IMR-90 (cell line): ENCODE data around the gene TCF7L2. TPM values are rescaled to one million over a fixed set of nuclear protein-coding genes. Genes with fewer than 3 reads are reported as not detected.

ENCODE experiments used
- ATAC-seq: fragments of 200-7000 bp; cut with Tn5 transposase; 2 replicates; pipeline ENCODE4 v1.9.1; 2020; ENCODE audit warnings: low read depth, mild to moderate bottlenecking, moderate library complexity
- BruUV-seq: library from RNA; stranded (reverse); fragments of 400-500 nt; replicated peaks from 2 replicates; lab custom pipeline; 2021; lab: Mats Ljungman, UMichigan
- CTCF ChIA-PET: fragments of 300-600 bp; formaldehyde crosslinking; extraction: SDS; loops from one replicate; lab custom pipeline; 2021; ENCODE audit warnings: antibody characterized with exemption; lab: Yijun Ruan, JAX
- POLR2A ChIA-PET: fragments of 300-600 bp; sonication (Branson Sonifier 250); formaldehyde crosslinking; loops from one replicate; lab custom pipeline; 2022; ENCODE audit warnings: antibody characterized with exemption; ENCODE audit not compliant: unreplicated experiment; lab: Charles Lee
- DNase-seq: peaks from one replicate; pipeline ENCODE4 v3.0.0; 2013
- H2AFZ ChIP-seq: replicated peaks from 2 replicates; pipeline ENCODE3; 2013; ENCODE audit warnings: low read length, mild to moderate bottlenecking; ENCODE audit not compliant: poor library complexity
- H2AK5ac ChIP-seq: 2 replicates; pipeline ENCODE4 v1.6.1; 2013; ENCODE audit warnings: low read depth, low read length, inconsistent platforms
- H2AK9ac ChIP-seq: replicated peaks from 2 replicates; pipeline ENCODE3; 2013; ENCODE audit warnings: mild to moderate bottlenecking, low read depth, low read length, moderate library complexity; ENCODE audit not compliant: poor library complexity
- H2BK120ac ChIP-seq: 2 replicates; pipeline ENCODE4 v1.6.1; 2013; ENCODE audit warnings: low read depth, low read length, inconsistent platforms
- H2BK15ac ChIP-seq: 3 replicates; pipeline ENCODE4 v1.6.1; 2013; ENCODE audit warnings: low read depth, low read length, inconsistent platforms
- H2BK20ac ChIP-seq: 2 replicates; pipeline ENCODE4 v1.6.1; 2013; ENCODE audit warnings: low read depth, mild to moderate bottlenecking, inconsistent platforms, low read length, moderate library complexity
- H2BK5ac ChIP-seq: 2 replicates; pipeline ENCODE4 v1.6.1; 2013; ENCODE audit warnings: mild to moderate bottlenecking, low read depth, low read length, inconsistent platforms; ENCODE audit not compliant: poor library complexity, severe bottlenecking
- H3K14ac ChIP-seq: replicated peaks from 2 replicates; pipeline ENCODE4 v1.6.1; 2013; ENCODE audit warnings: low read depth, low read length, inconsistent platforms
- H3K18ac ChIP-seq: 2 replicates; pipeline ENCODE4 v1.6.1; 2013; ENCODE audit warnings: low read depth, low read length, control low read depth
- H3K23ac ChIP-seq: 2 replicates; pipeline ENCODE4 v1.6.1; 2013; ENCODE audit warnings: low read depth, low read length, inconsistent platforms
- H3K27ac ChIP-seq: 2 replicates; pipeline ENCODE4 v1.5.1; 2013; ENCODE audit warnings: mild to moderate bottlenecking, control low read depth, low read length; ENCODE audit not compliant: insufficient read depth
- H3K27me3 ChIP-seq: 2 replicates; pipeline ENCODE4 v1.6.1; 2013; ENCODE audit warnings: low read length; ENCODE audit not compliant: control insufficient read depth, insufficient read depth
- H3K36me3 ChIP-seq: 2 replicates; pipeline ENCODE4 v1.6.1; 2013; ENCODE audit warnings: low read length, mixed read lengths; ENCODE audit not compliant: control insufficient read depth, insufficient read depth
- H3K4ac ChIP-seq: 2 replicates; pipeline ENCODE4 v1.6.1; 2013; ENCODE audit warnings: low read depth, low read length, inconsistent platforms
- H3K4me1 ChIP-seq: 2 replicates; pipeline ENCODE4 v1.6.1; 2013; ENCODE audit warnings: low read length, mixed read lengths; ENCODE audit not compliant: control insufficient read depth, insufficient read depth
- H3K4me2 ChIP-seq: 2 replicates; pipeline ENCODE4 v1.6.1; 2013; ENCODE audit warnings: low read depth, mild to moderate bottlenecking, control low read depth, low read length, moderate library complexity
- H3K4me3 ChIP-seq: 2 replicates; pipeline ENCODE4 v1.5.1; 2013; ENCODE audit warnings: low read depth, mild to moderate bottlenecking, control low read depth, low read length, moderate library complexity; ENCODE audit not compliant: insufficient read depth
- H3K56ac ChIP-seq: 2 replicates; pipeline ENCODE4 v1.6.1; 2013; ENCODE audit warnings: low read length, inconsistent platforms; ENCODE audit not compliant: insufficient read depth; ENCODE audit errors: extremely low read depth
- H3K79me1 ChIP-seq, 2 experiments: 2 replicates each; pipeline ENCODE4 v1.6.1; 2013; ENCODE audit warnings: low read length in 2 of 2, inconsistent platforms in 1 of 2, low read depth in 1 of 2
- H3K9ac ChIP-seq: 2 replicates; pipeline ENCODE4 v1.6.1; 2013; ENCODE audit warnings: low read depth, low read length, control low read depth
- H3K9me1 ChIP-seq: 2 replicates; pipeline ENCODE4 v1.6.1; 2013; ENCODE audit warnings: low read length, inconsistent platforms; ENCODE audit not compliant: insufficient read depth
- H3K9me3 ChIP-seq: 2 replicates; pipeline ENCODE4 v1.6.1; 2013; ENCODE audit warnings: low read length; ENCODE audit not compliant: control insufficient read depth, insufficient read depth
- H4K20me1 ChIP-seq: 2 replicates; pipeline ENCODE4 v1.6.1; 2013; ENCODE audit warnings: low read length, inconsistent platforms; ENCODE audit not compliant: insufficient read depth
- H4K5ac ChIP-seq: 2 replicates; pipeline ENCODE4 v1.6.1; 2013; ENCODE audit warnings: mild to moderate bottlenecking, low read depth, low read length, control low read depth
- H4K8ac ChIP-seq, 2 experiments: 2 replicates each; pipeline ENCODE4 v1.6.1; 2013; ENCODE audit warnings: low read depth in 2 of 2, low read length in 2 of 2, control low read depth in 1 of 2, inconsistent platforms in 1 of 2
- H4K91ac ChIP-seq: 2 replicates; pipeline ENCODE4 v1.6.1; 2013; ENCODE audit warnings: low read depth, low read length, inconsistent platforms; ENCODE audit not compliant: insufficient read depth
- CEBPB ChIP-seq: IDR thresholded peaks from 2 replicates; pipeline ENCODE4 v1.6.1; 2012; ENCODE audit warnings: low read depth, low read length, improper control_type of control experiment
- ELK1 ChIP-seq: fragments of 150-350 bp; IDR thresholded peaks from 2 replicates; pipeline ENCODE4 v1.6.1; 2016; ENCODE audit warnings: low read depth, mild to moderate bottlenecking, low read length, moderate library complexity, borderline replicate concordance
- FOS ChIP-seq: fragments of 150-350 bp; IDR thresholded peaks from 2 replicates; pipeline ENCODE4 v1.6.1; 2016; ENCODE audit warnings: low read depth, low read length
- MAFK ChIP-seq: IDR thresholded peaks from 2 replicates; pipeline ENCODE4 v1.6.1; 2012; ENCODE audit warnings: low read depth, low read length, improper control_type of control experiment
- MXI1 ChIP-seq: IDR thresholded peaks from 2 replicates; pipeline ENCODE4 v1.6.1; 2012; ENCODE audit warnings: low read depth, mild to moderate bottlenecking, low read length, moderate library complexity, borderline replicate concordance
- POLR2A ChIP-seq: IDR thresholded peaks from 2 replicates; pipeline ENCODE4 v1.6.1; 2012; ENCODE audit warnings: mild to moderate bottlenecking, low read depth, low read length
- RCOR1 ChIP-seq: IDR thresholded peaks from 2 replicates; pipeline ENCODE4 v1.6.1; 2012; ENCODE audit warnings: mild to moderate bottlenecking, low read length, improper control_type of control experiment; ENCODE audit not compliant: insufficient replicate concordance
- WGBS, 2 experiments: methylation state at CpG; one replicate each; pipeline versions ENCODE4 v1.1.5 to v1.1.7; 2013; ENCODE audit warnings: missing lambda C conversion rate in 2 of 2; ENCODE audit not compliant: insufficient read length in 1 of 2; ENCODE audit errors: extremely low coverage in 2 of 2; 5-methylcytosine and 5-hydroxymethylcytosine counted together
- dilution Hi-C: fragments of 300-500 bp; cut with HindIII; formaldehyde crosslinking; loops from one replicate; pipeline ENCODE4 v1.14.3; 2018; ENCODE audit warnings: low sequenced_read_pairs; ENCODE audit not compliant: unreplicated experiment
- in situ Hi-C: fragments of 300-500 bp; cut with MboI; formaldehyde crosslinking; loops from 3 replicates; pipeline ENCODE4 v1.14.3; 2019; ENCODE audit warnings: low sequenced_read_pairs, inconsistent platforms, mixed read lengths
- intact Hi-C: fragments of 100-400 bp; cut with micrococcal nuclease; formaldehyde crosslinking; loops from 2 replicates; pipeline ENCODE4 v1.10.0; 2022
- polyA plus RNA-seq, 3 experiments: library from polyadenylated mRNA; depleted of rRNA; stranded (reverse); fragments of >200 nt; gene quantifications; 2 replicates each; pipeline ENCODE4 v1.2.3, GENCODE V29; 2012; ENCODE audit warnings: low replicate concordance in 1 of 3
- total RNA-seq: library from RNA; depleted of rRNA; stranded (reverse); fragments of >200 nt; gene quantifications from 2 replicates; pipeline ENCODE4 v1.2.3, GENCODE V29; 2012

TCF7L2 gene
- total and polyA plus RNA-seq, 2 of the 4 experiments (the other 2 are of a cell fraction), result 1.3 to 12.2 TPM

GRCh38 chr10:113017376-113017775 is 67.3 kb downstream of the TCF7L2 start:
- no peak overlapping the region for H4K91ac ChIP-seq
- H2AFZ ChIP-seq, result no peak overlapping the region
- no peak overlapping the region for H3K23ac ChIP-seq
- ChIA-PET POLR2A (no interaction called here), CTCF (no interaction called here)
- no CpG with 5 or more reads among the region's 5 CpGs for WGBS, 2 experiments
- H3K4me2 ChIP-seq, result no peak overlapping the region
- H3K9me3 ChIP-seq, result no peaks in the 10 kb centered on the region
- H3K9ac ChIP-seq, result no peak overlapping the region
- DNase-seq (no peak), ATAC-seq (no peak)
- H3K4ac ChIP-seq, result no peak overlapping the region
- H3K14ac ChIP-seq, result no peak overlapping the region
- no peak overlapping the region for H2AK9ac ChIP-seq
- in situ Hi-C loops (no loop called here), dilution Hi-C loops (no loop called here), intact Hi-C loops (no loop called here)
- BruUV-seq, result no TSS peak
- H3K36me3 ChIP-seq, result peaks cover 1% of the 10 kb centered on the region; the same call in 1 of the 2 replicates
- H4K20me1 ChIP-seq, result peaks cover 76% of the 10 kb centered on the region
- H3K27ac ChIP-seq, result no peak overlapping the region
- H2AK5ac ChIP-seq, result no peak overlapping the region
- H2BK120ac ChIP-seq, result no peak overlapping the region
- H3K4me1 ChIP-seq, result peaks cover 12% of the 10 kb centered on the region
- H3K18ac ChIP-seq, result no peak overlapping the region
- peaks cover 12% of the 10 kb centered on the region; the same call in 1 of the 2 replicates for H3K9me1 ChIP-seq
- H2BK5ac ChIP-seq, result no peak overlapping the region
- H4K8ac ChIP-seq, result no peak overlapping the region
- peaks cover 39 to 80% of the 10 kb centered on the region in 2 experiments for H3K79me1 ChIP-seq
- H3K4me3 ChIP-seq, result no peak overlapping the region
- TF ChIP-seq FOS (no peak), CEBPB (no peak), RCOR1 (no peak), MXI1 (no peak), POLR2A (no peak), MAFK (no peak), ELK1 (no peak)
- no peaks in the 10 kb centered on the region for H3K27me3 ChIP-seq
- no peak overlapping the region for H2BK15ac ChIP-seq
- no peak overlapping the region for H4K5ac ChIP-seq
- no peak overlapping the region for H2BK20ac ChIP-seq
- no peak overlapping the region for H3K56ac ChIP-seq
